Fibroblast of lung (primary cell): ENCODE data around the gene C1orf115. TPM values are rescaled to one million over a fixed set of nuclear protein-coding genes. Genes with fewer than 3 reads are reported as not detected.
"Not testable (repeated sequence)": the region's sequence is repeated elsewhere in the genome, so short reads cannot be mapped to it uniquely, and the experiment has no call there.

Source experiments
- DNase-seq, 2 donors: peaks; one replicate each; pipeline versions ENCODE4 v3.0.0 to v3.0.0-alpha.2; 2010; ENCODE audit warnings: low read depth in 2 of 2
- H2AFZ ChIP-seq: 2 replicates; pipeline ENCODE4 v1.5.1; 2012; ENCODE audit warnings: low read length, control low read depth, inconsistent platforms
- H3K27ac ChIP-seq: 2 replicates; pipeline ENCODE4 v1.5.1; 2011; ENCODE audit warnings: low read length, control low read depth; ENCODE audit not compliant: insufficient read depth
- H3K27me3 ChIP-seq: 2 replicates; pipeline ENCODE4 v1.5.1; 2011; ENCODE audit warnings: mild to moderate bottlenecking, low read length; ENCODE audit not compliant: control insufficient read depth, insufficient read depth
- H3K36me3 ChIP-seq: 2 replicates; pipeline ENCODE4 v1.5.1; 2011; ENCODE audit warnings: low read length; ENCODE audit not compliant: control insufficient read depth, insufficient read depth
- H3K4me1 ChIP-seq: 2 replicates; pipeline ENCODE4 v1.5.1; 2011; ENCODE audit warnings: low read length; ENCODE audit not compliant: control insufficient read depth, insufficient read depth; ENCODE audit errors: extremely low read depth
- H3K4me2 ChIP-seq: 2 replicates; pipeline ENCODE4 v1.5.1; 2011; ENCODE audit warnings: low read length, control low read depth; ENCODE audit not compliant: insufficient read depth; ENCODE audit errors: extremely low read depth
- H3K4me3 ChIP-seq, 4 experiments: fragments of 200-600 bp in 1 of 4; sonication (generic) in 1 of 4; replicated peaks in 1 of 4; 2 replicates each; pipeline ENCODE4 v1.5.1; 2011 to 2016; ENCODE audit warnings: low read length in 4 of 4, low read depth in 3 of 4, mild to moderate bottlenecking in 3 of 4, control low read depth in 2 of 4, inconsistent platforms in 1 of 4, mixed read lengths in 1 of 4; ENCODE audit not compliant: insufficient read depth in 1 of 4; ENCODE audit errors: control extremely low read depth in 1 of 4
- H3K79me2 ChIP-seq: 2 replicates; pipeline ENCODE4 v1.5.1; 2012; ENCODE audit warnings: mild to moderate bottlenecking, low read length, inconsistent platforms; ENCODE audit not compliant: control insufficient read depth, insufficient read depth
- H3K9ac ChIP-seq: 2 replicates; pipeline ENCODE4 v1.5.1; 2011; ENCODE audit warnings: mild to moderate bottlenecking, low read length, control low read depth; ENCODE audit not compliant: insufficient read depth
- H3K9me3 ChIP-seq: 2 replicates; pipeline ENCODE4 v1.5.1; 2012; ENCODE audit warnings: low read depth, low read length; ENCODE audit not compliant: control insufficient read depth, insufficient read depth
- H4K20me1 ChIP-seq: 2 replicates; pipeline ENCODE4 v1.5.1; 2011; ENCODE audit warnings: low read length; ENCODE audit not compliant: control insufficient read depth, insufficient read depth; ENCODE audit errors: extremely low read depth
- EZH2 ChIP-seq: IDR thresholded peaks from 2 replicates; pipeline ENCODE4 v1.5.1; 2012; ENCODE audit warnings: low read length, control low read depth, mild to moderate bottlenecking; ENCODE audit errors: missing control alignments
- polyA plus RNA-seq, 2 donors: library from polyadenylated mRNA; depleted of rRNA in 1 of 2; stranded (reverse) in 1 of 2; unstranded in 1 of 2; fragments of >200 nt; gene quantifications; 2 replicates each; pipeline ENCODE4 v1.2.1, GENCODE V29; 2011 to 2012; ENCODE audit warnings: missing spikeins in 1 of 2
- total RNA-seq: library from RNA; depleted of rRNA; stranded (reverse); fragments of >200 nt; gene quantifications from 2 replicates; pipeline ENCODE4 v1.2.1, GENCODE V29; 2014
- TF ChIP-seq, protein P1 (sequence below), 2 donors: IDR thresholded peaks in 1 of 2; conservative IDR thresholded peaks in 1 of 2; 1 replicate in 1 of 2; 2 replicates in 1 of 2; pipeline ENCODE4 v1.5.1; 2011 to 2012; ENCODE audit warnings: low read length in 2 of 2, control low read depth in 1 of 2, inconsistent platforms in 1 of 2, low read depth in 1 of 2, mild to moderate bottlenecking in 1 of 2

C1orf115 gene
- total and polyA plus RNA-seq, 2 donors (not counting 1 experiment from before 2014, with no cell fraction given): 2.2 to 3.3 TPM

DNA sequence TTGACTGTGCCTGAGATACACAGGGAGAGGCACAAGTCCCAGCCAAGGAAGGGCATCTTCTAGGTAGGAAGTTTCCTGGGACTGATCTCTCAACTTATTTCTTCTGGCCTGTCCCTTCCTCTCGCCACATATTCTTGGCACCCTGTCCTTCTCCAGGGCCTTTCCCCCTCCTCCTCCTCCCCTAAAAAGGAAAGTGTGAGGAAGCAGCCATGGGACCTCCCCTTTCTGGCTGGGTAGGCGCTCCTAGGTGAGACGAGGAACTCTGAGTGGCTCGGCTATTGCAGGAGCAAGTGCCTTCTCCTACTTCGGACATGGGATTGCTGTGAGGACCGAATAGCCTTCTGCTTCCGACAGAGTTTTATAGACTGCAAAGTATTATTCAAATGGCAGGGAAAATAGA, 42.5 kb downstream of the C1orf115 start:
- Histone ChIP-seq H3K9ac (no peak overlapping the region), H3K27ac (no peak overlapping the region), H4K20me1 (no peaks in the 10 kb centered on the region), H3K4me2 (peak overlapping the region; percentile 27), H2AFZ (peak overlapping the region; percentile 56), H3K79me2 (no peaks in the 10 kb centered on the region), H3K4me3 (no peak overlapping the region), H3K9me3 (no peaks in the 10 kb centered on the region), H3K27me3 (no peaks in the 10 kb centered on the region), H3K36me3 (no peaks in the 10 kb centered on the region), H3K4me1 (peaks cover 18% of the 10 kb centered on the region)
- TF ChIP-seq, protein P1, sequence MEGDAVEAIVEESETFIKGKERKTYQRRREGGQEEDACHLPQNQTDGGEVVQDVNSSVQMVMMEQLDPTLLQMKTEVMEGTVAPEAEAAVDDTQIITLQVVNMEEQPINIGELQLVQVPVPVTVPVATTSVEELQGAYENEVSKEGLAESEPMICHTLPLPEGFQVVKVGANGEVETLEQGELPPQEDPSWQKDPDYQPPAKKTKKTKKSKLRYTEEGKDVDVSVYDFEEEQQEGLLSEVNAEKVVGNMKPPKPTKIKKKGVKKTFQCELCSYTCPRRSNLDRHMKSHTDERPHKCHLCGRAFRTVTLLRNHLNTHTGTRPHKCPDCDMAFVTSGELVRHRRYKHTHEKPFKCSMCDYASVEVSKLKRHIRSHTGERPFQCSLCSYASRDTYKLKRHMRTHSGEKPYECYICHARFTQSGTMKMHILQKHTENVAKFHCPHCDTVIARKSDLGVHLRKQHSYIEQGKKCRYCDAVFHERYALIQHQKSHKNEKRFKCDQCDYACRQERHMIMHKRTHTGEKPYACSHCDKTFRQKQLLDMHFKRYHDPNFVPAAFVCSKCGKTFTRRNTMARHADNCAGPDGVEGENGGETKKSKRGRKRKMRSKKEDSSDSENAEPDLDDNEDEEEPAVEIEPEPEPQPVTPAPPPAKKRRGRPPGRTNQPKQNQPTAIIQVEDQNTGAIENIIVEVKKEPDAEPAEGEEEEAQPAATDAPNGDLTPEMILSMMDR (conservative IDR thresholded peaks at IDR 0.05 in 1 of 2, IDR thresholded peaks at IDR 0.05 in 1 of 2; ENCODE audit: low read depth in 1 of 2, low read length in 2 of 2): no peak
- no peak for TF ChIP-seq EZH2
- no peak for DNase-seq

GRCh38 chr1:220733086-220733601, 43.0 kb downstream of the C1orf115 start:
- Histone ChIP-seq H3K4me3 (peak overlapping the region in 2 of 4 experiments; percentile 4 to 37), H3K9me3 (no peaks in the 10 kb centered on the region), H3K27ac (no peak overlapping the region), H3K9ac (no peak overlapping the region), H3K27me3 (no peaks in the 10 kb centered on the region), H2AFZ (peak overlapping the region; percentile 62), H3K4me2 (peak overlapping the region; percentile 7), H3K4me1 (peaks cover 18% of the 10 kb centered on the region), H4K20me1 (no peaks in the 10 kb centered on the region), H3K79me2 (no peaks in the 10 kb centered on the region), H3K36me3 (no peaks in the 10 kb centered on the region)
- TF ChIP-seq, protein P1 (conservative IDR thresholded peaks at IDR 0.05 in 1 of 2, IDR thresholded peaks at IDR 0.05 in 1 of 2; ENCODE audit: low read depth in 1 of 2, low read length in 2 of 2): peak; percentile 83 to 88
- no peak for TF ChIP-seq EZH2
- DNase-seq: peak; percentile 80 to 94

- H3K9me3 ChIP-seq: no peaks in the 10 kb centered on the region
- peak overlapping the region; percentile 25 for H3K4me2 ChIP-seq
- H3K4me1 ChIP-seq: peaks cover 18% of the 10 kb centered on the region
- peak overlapping the region; percentile 60 for H2AFZ ChIP-seq
- H3K79me2 ChIP-seq: no peaks in the 10 kb centered on the region
- H4K20me1 ChIP-seq: no peaks in the 10 kb centered on the region
- H3K36me3 ChIP-seq: no peaks in the 10 kb centered on the region
- no peaks in the 10 kb centered on the region for H3K27me3 ChIP-seq
- H3K9ac ChIP-seq: no peak overlapping the region
- DNase-seq: peak; percentile 69 to 82
- no peak overlapping the region for H3K4me3 ChIP-seq
- no peak for TF ChIP-seq EZH2
- TF ChIP-seq, protein P1 (conservative IDR thresholded peaks at IDR 0.05 in 1 of 2, IDR thresholded peaks at IDR 0.05 in 1 of 2; ENCODE audit: low read depth in 1 of 2, low read length in 2 of 2): no peak
- H3K27ac ChIP-seq: peak overlapping the region; percentile 38
These were observed 44.6 kb downstream of the C1orf115 start for GRCh38 chr1:220734571-220735326.

- not testable (repeated sequence) for H2AFZ ChIP-seq, H3K27me3 ChIP-seq, DNase-seq, H3K4me3 ChIP-seq, H3K27ac ChIP-seq, H4K20me1 ChIP-seq, H3K9me3 ChIP-seq, H3K36me3 ChIP-seq, H3K9ac ChIP-seq, H3K79me2 ChIP-seq, H3K4me2 ChIP-seq
- H3K4me1 ChIP-seq: peaks cover 18% of the 10 kb centered on the region
These were observed 46.1 kb downstream of the C1orf115 start for GRCh38 chr1:220736283-220736682.
